Suprapubic skin (tissue), 4 donors: ENCODE data around the gene GAK. TPM values are rescaled to one million over a fixed set of nuclear protein-coding genes. Genes with fewer than 3 reads are reported as not detected.

ENCODE experiments used
- DNase-seq, 2 donors: peaks; one replicate each; pipeline ENCODE4 v3.0.0-alpha.2; 2019; ENCODE audit warnings: low spot score in 2 of 2
- H3K27ac ChIP-seq: fragments of 200-600 bp; sonication (generic); one replicate; pipeline ENCODE4 v1.5.1; 2019
- H3K27me3 ChIP-seq: fragments of 200-600 bp; sonication (generic); one replicate; pipeline ENCODE4 v1.5.1; 2019
- H3K36me3 ChIP-seq: fragments of 200-600 bp; sonication (generic); one replicate; pipeline ENCODE4 v1.5.1; 2019
- H3K4me1 ChIP-seq: fragments of 200-600 bp; sonication (generic); one replicate; pipeline ENCODE4 v1.5.1; 2019
- H3K4me3 ChIP-seq: fragments of 200-600 bp; sonication (generic); one replicate; pipeline ENCODE4 v1.5.1; 2019; ENCODE audit warnings: mild to moderate bottlenecking
- H3K9me3 ChIP-seq: fragments of 200-600 bp; sonication (generic); one replicate; pipeline ENCODE4 v1.5.1; 2019
- EP300 ChIP-seq: sonication (generic); formaldehyde crosslinking; IDR thresholded peaks from one replicate; pipeline ENCODE4 v1.6.1; 2017; ENCODE audit warnings: antibody characterized with exemption
- POLR2A ChIP-seq, 2 donors: fragments of 450-650 bp; IDR thresholded peaks; one replicate each; pipeline ENCODE4 v1.6.1; 2017; ENCODE audit warnings: antibody characterized with exemption in 2 of 2, mild to moderate bottlenecking in 2 of 2, moderate library complexity in 2 of 2
- POLR2AphosphoS5 ChIP-seq, 3 donors: sonication (generic); formaldehyde crosslinking; IDR thresholded peaks; one replicate each; pipeline ENCODE4 v1.6.1; 2017; ENCODE audit warnings: antibody characterized with exemption in 3 of 3
- WGBS: methylation state at CpG from one replicate; pipeline ENCODE4 v1.1.5; 2018; 5-methylcytosine and 5-hydroxymethylcytosine counted together
- total RNA-seq, 4 donors: library from RNA; depleted of rRNA; stranded (reverse); fragments of >200 nt; gene quantifications; one replicate each; pipeline ENCODE4 v1.1.0, GENCODE V29; 2016
- TF ChIP-seq, protein P1 (sequence below), 2 donors: fragments of 200-600 bp in 1 of 2; fragments of 450-650 bp in 1 of 2; sonication (generic) in 1 of 2; IDR thresholded peaks; one replicate each; pipeline ENCODE4 v1.5.1; 2016 to 2019; ENCODE audit warnings: antibody characterized with exemption in 2 of 2, mild to moderate bottlenecking in 1 of 2, moderate library complexity in 1 of 2

Gene GAK
- total RNA-seq, 4 donors from 2014 or later, result 108 to 166 (median 132) TPM

DNA sequence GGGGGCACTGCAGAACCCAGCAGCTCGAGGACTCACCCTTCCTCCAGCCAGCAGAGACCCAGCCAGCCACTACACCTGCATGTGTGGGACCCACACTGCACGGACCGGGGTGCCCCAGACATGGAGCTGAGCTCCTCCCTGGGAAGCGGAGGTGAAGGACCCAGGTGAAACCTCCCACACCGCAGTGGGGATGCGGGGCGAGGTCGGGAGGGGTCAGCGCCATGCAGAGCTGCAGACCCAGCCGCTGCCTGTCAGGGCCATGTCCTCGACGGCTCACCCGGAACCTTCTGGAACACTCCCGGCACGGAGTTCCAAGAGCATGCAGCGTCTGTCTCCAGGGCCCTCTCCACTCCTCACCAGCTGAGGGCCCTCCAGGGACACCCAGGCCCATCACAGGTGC lies 42.6 kb downstream of the GAK start:
- Histone ChIP-seq H3K9me3 (no peaks in the 10 kb centered on the region), H3K27me3 (no peaks in the 10 kb centered on the region), H3K4me3 (no peak overlapping the region), H3K36me3 (peaks cover 87% of the 10 kb centered on the region), H3K4me1 (no peaks in the 10 kb centered on the region), H3K27ac (no peak overlapping the region)
- WGBS, result 70% methylated on average over 2 of the region's 16 CpGs
- DNase-seq, result no peak
- TF ChIP-seq POLR2A (IDR thresholded peaks at IDR 0.05), result no peak
- TF ChIP-seq EP300, result no peak
- TF ChIP-seq POLR2AphosphoS5 (IDR thresholded peaks at IDR 0.05), result no peak

DNA sequence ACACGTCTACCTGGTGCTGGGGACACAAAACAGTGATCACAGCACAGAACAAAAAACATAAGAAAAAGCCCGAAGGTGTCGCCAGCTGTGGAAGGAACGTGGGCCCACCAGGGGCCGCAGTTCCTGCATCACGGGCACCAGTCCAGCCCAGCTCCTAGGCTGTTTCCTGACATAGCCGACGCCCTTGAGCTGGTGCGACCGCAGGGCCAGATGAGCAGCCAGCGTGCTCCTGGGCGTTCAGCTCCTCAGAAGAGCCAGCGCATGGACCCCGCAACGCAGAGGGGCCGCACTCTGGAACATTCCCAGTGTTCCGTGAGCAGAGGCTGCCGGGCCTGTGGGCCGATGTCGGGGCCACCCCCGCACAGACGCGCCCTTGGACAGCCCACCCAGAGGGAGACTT lies 44.1 kb downstream of the GAK start:
- DNase-seq, result no peak
- H3K36me3 ChIP-seq, result peaks cover 87% of the 10 kb centered on the region
- H3K27ac ChIP-seq, result no peak overlapping the region
- no peaks in the 10 kb centered on the region for H3K4me1 ChIP-seq
- H3K9me3 ChIP-seq, result no peaks in the 10 kb centered on the region
- WGBS, result 95% methylated on average over 8 of the region's 23 CpGs
- no peaks in the 10 kb centered on the region for H3K27me3 ChIP-seq
- TF ChIP-seq POLR2A (IDR thresholded peaks at IDR 0.05) (no peak), POLR2AphosphoS5 (IDR thresholded peaks at IDR 0.05) (no peak), EP300 (no peak)
- TF ChIP-seq, protein P1, sequence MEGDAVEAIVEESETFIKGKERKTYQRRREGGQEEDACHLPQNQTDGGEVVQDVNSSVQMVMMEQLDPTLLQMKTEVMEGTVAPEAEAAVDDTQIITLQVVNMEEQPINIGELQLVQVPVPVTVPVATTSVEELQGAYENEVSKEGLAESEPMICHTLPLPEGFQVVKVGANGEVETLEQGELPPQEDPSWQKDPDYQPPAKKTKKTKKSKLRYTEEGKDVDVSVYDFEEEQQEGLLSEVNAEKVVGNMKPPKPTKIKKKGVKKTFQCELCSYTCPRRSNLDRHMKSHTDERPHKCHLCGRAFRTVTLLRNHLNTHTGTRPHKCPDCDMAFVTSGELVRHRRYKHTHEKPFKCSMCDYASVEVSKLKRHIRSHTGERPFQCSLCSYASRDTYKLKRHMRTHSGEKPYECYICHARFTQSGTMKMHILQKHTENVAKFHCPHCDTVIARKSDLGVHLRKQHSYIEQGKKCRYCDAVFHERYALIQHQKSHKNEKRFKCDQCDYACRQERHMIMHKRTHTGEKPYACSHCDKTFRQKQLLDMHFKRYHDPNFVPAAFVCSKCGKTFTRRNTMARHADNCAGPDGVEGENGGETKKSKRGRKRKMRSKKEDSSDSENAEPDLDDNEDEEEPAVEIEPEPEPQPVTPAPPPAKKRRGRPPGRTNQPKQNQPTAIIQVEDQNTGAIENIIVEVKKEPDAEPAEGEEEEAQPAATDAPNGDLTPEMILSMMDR (IDR thresholded peaks at IDR 0.05), result no peak
- no peak overlapping the region for H3K4me3 ChIP-seq

GRCh38 chr4:887034-887763 lies 44.9 kb downstream of the GAK start:
- H3K4me1 ChIP-seq, result no peaks in the 10 kb centered on the region
- WGBS, result 97% methylated on average over 63 of the region's 63 CpGs
- no peak overlapping the region for H3K4me3 ChIP-seq
- no peak overlapping the region for H3K27ac ChIP-seq
- no peak for TF ChIP-seq POLR2AphosphoS5 (IDR thresholded peaks at IDR 0.05)
- no peak for TF ChIP-seq EP300
- TF ChIP-seq, protein P1 (IDR thresholded peaks at IDR 0.05), result no peak
- no peak for TF ChIP-seq POLR2A (IDR thresholded peaks at IDR 0.05)
- H3K36me3 ChIP-seq, result peaks cover 87% of the 10 kb centered on the region
- H3K27me3 ChIP-seq, result no peaks in the 10 kb centered on the region
- no peaks in the 10 kb centered on the region for H3K9me3 ChIP-seq
- no peak for DNase-seq

GRCh38 chr4:886244-886643 lies 45.9 kb downstream of the GAK start:
- no peak for DNase-seq
- H3K27me3 ChIP-seq, result no peaks in the 10 kb centered on the region
- 88% methylated on average over 7 of the region's 9 CpGs for WGBS
- no peak overlapping the region for H3K27ac ChIP-seq
- H3K4me1 ChIP-seq, result no peaks in the 10 kb centered on the region
- no peak for TF ChIP-seq POLR2AphosphoS5 (IDR thresholded peaks at IDR 0.05)
- TF ChIP-seq EP300, result no peak
- TF ChIP-seq, protein P1 (IDR thresholded peaks at IDR 0.05), result no peak
- TF ChIP-seq POLR2A (IDR thresholded peaks at IDR 0.05), result no peak
- no peak overlapping the region for H3K4me3 ChIP-seq
- H3K36me3 ChIP-seq, result peaks cover 90% of the 10 kb centered on the region
- H3K9me3 ChIP-seq, result no peaks in the 10 kb centered on the region

GRCh38 chr4:885353-885752 lies 46.8 kb downstream of the GAK start:
- DNase-seq, result no peak
- H3K4me1 ChIP-seq, result no peaks in the 10 kb centered on the region
- TF ChIP-seq POLR2A (IDR thresholded peaks at IDR 0.05) (no peak), POLR2AphosphoS5 (IDR thresholded peaks at IDR 0.05) (no peak), EP300 (no peak)
- TF ChIP-seq, protein P1 (IDR thresholded peaks at IDR 0.05), result no peak
- H3K4me3 ChIP-seq, result no peak overlapping the region
- no peaks in the 10 kb centered on the region for H3K27me3 ChIP-seq
- H3K36me3 ChIP-seq, result peaks cover 92% of the 10 kb centered on the region
- WGBS, result 86% methylated on average over 7 of the region's 10 CpGs
- H3K9me3 ChIP-seq, result no peaks in the 10 kb centered on the region
- no peak overlapping the region for H3K27ac ChIP-seq
